NB4 (cell line): ENCODE data around the gene ADIPOQ.

Experiments
- CTCF ChIP-seq: IDR thresholded peaks from one replicate; pipeline ENCODE4 v1.5.1; 2012; ENCODE audit warnings: low read depth, low read length
- POLR2A ChIP-seq: IDR thresholded peaks from 2 replicates; pipeline ENCODE4 v1.6.1; 2011; ENCODE audit warnings: mild to moderate bottlenecking; ENCODE audit not compliant: insufficient read length; ENCODE audit errors: extremely low read depth

- no peak for TF ChIP-seq POLR2A
- no peak for TF ChIP-seq CTCF
These were observed 2.4 kb downstream of the ADIPOQ start for GRCh38 chr3:186844908-186845307.
